Liver (tissue), 9 donors: ENCODE data around the gene PRRG1. TPM values are rescaled to one million over a fixed set of nuclear protein-coding genes. Genes with fewer than 3 reads are reported as not detected.

Experiments
- DNase-seq: peaks from one replicate; pipeline ENCODE4 v3.0.0-alpha.2; 2017; ENCODE audit warnings: low spot score
- H3K27ac ChIP-seq, 2 donors: one replicate each; pipeline ENCODE4 v1.7.0; 2013; ENCODE audit warnings: inconsistent platforms in 2 of 2, low read length in 2 of 2, control low read depth in 1 of 2, low read depth in 1 of 2, mild to moderate bottlenecking in 1 of 2
- H3K27me3 ChIP-seq, 4 donors: one replicate each; pipeline versions ENCODE4 v1.6.1 to v1.7.0; 2013; ENCODE audit warnings: low read length in 3 of 4, inconsistent platforms in 1 of 4, mild to moderate bottlenecking in 1 of 4, moderate library complexity in 1 of 4; ENCODE audit not compliant: control insufficient read depth in 4 of 4, insufficient read depth in 4 of 4
- H3K36me3 ChIP-seq, 4 donors: one replicate each; pipeline versions ENCODE4 v1.6.1 to v1.7.0; 2013; ENCODE audit warnings: low read length in 3 of 4, mild to moderate bottlenecking in 3 of 4, low read depth in 1 of 4, moderate library complexity in 1 of 4; ENCODE audit not compliant: control insufficient read depth in 4 of 4, insufficient read depth in 3 of 4
- H3K4me1 ChIP-seq, 4 donors: one replicate each; pipeline versions ENCODE4 v1.6.1 to v1.7.0; 2013; ENCODE audit warnings: low read length in 3 of 4, mild to moderate bottlenecking in 3 of 4, moderate library complexity in 1 of 4; ENCODE audit not compliant: control insufficient read depth in 4 of 4, insufficient read depth in 4 of 4
- H3K4me3 ChIP-seq, 3 donors: one replicate each; pipeline versions ENCODE4 v1.6.1 to v1.7.0; 2013; ENCODE audit warnings: low read length in 3 of 3, control low read depth in 1 of 3, low read depth in 1 of 3, mild to moderate bottlenecking in 1 of 3
- H3K9ac ChIP-seq, 2 donors: one replicate each; pipeline ENCODE4 v1.7.0; 2013; ENCODE audit warnings: low read length in 2 of 2, mild to moderate bottlenecking in 2 of 2, moderate library complexity in 2 of 2, control low read depth in 1 of 2, low read depth in 1 of 2
- H3K9me3 ChIP-seq, 4 donors: one replicate each; pipeline versions ENCODE4 v1.6.1 to v1.7.0; 2013; ENCODE audit warnings: low read length in 3 of 4; ENCODE audit not compliant: control insufficient read depth in 4 of 4
- EGR1 ChIP-seq, 2 donors: IDR thresholded peaks; 2 replicates each; pipeline ENCODE4 v1.6.1; 2016 to 2018; ENCODE audit warnings: antibody characterized with exemption in 2 of 2, low read depth in 2 of 2
- FOXA1 ChIP-seq: IDR thresholded peaks from 2 replicates; pipeline ENCODE4 v1.6.1; 2016; ENCODE audit warnings: antibody characterized with exemption
- FOXA2 ChIP-seq: IDR thresholded peaks from 2 replicates; pipeline ENCODE4 v1.6.1; 2016; ENCODE audit warnings: antibody characterized with exemption
- GABPA ChIP-seq, 2 donors: IDR thresholded peaks in 1 of 2; conservative IDR thresholded peaks in 1 of 2; 2 replicates each; pipeline ENCODE4 v1.6.1; 2016; ENCODE audit warnings: antibody characterized with exemption in 2 of 2, mild to moderate bottlenecking in 1 of 2, moderate library complexity in 1 of 2
- HNF4A ChIP-seq, 2 donors: conservative IDR thresholded peaks; 2 replicates each; pipeline ENCODE4 v1.6.1; 2016; ENCODE audit warnings: antibody characterized with exemption in 2 of 2, mild to moderate bottlenecking in 2 of 2
- HNF4G ChIP-seq: IDR thresholded peaks from 2 replicates; pipeline ENCODE4 v1.6.1; 2016; ENCODE audit warnings: antibody characterized with exemption
- JUND ChIP-seq, 2 donors: IDR thresholded peaks; 2 replicates each; pipeline ENCODE4 v1.6.1; 2016; ENCODE audit warnings: antibody characterized with exemption in 2 of 2
- NR2F2 ChIP-seq: IDR thresholded peaks from 2 replicates; pipeline ENCODE4 v1.6.1; 2016; ENCODE audit warnings: antibody characterized with exemption
- RAD21 ChIP-seq, 2 donors: IDR thresholded peaks; 2 replicates each; pipeline ENCODE4 v1.6.1; 2016; ENCODE audit warnings: antibody characterized with exemption in 2 of 2, mild to moderate bottlenecking in 2 of 2
- RXRA ChIP-seq, 2 donors: IDR thresholded peaks; 2 replicates each; pipeline ENCODE4 v1.6.1; 2017 to 2018; ENCODE audit warnings: antibody characterized with exemption in 2 of 2, mild to moderate bottlenecking in 1 of 2
- SP1 ChIP-seq: IDR thresholded peaks from 2 replicates; pipeline ENCODE4 v1.6.1; 2018; ENCODE audit warnings: antibody characterized with exemption, mild to moderate bottlenecking
- TAF1 ChIP-seq: conservative IDR thresholded peaks from 2 replicates; pipeline ENCODE4 v1.6.1; 2016; ENCODE audit warnings: antibody characterized with exemption, mild to moderate bottlenecking
- YY1 ChIP-seq: IDR thresholded peaks from 2 replicates; pipeline ENCODE4 v1.6.1; 2016; ENCODE audit warnings: antibody characterized with exemption, mild to moderate bottlenecking
- WGBS: extraction: QIAGEN DNeasy Blood & Tissue Kit; methylation state at CpG from one replicate; pipeline ENCODE4 v1.1.7; 2013; 5-methylcytosine and 5-hydroxymethylcytosine counted together
- polyA plus RNA-seq, 2 donors: library from polyadenylated mRNA; stranded (reverse) in 1 of 2; unstranded in 1 of 2; fragments of 200-250 nt in 1 of 2; fragments of >200 nt in 1 of 2; fragmentation: Nextera tagmentation in 1 of 2; extraction: Ambion mirVana in 1 of 2; gene quantifications; one replicate each; pipeline versions ENCODE4 v1.2.1 to v1.2.3, GENCODE V29; 2013 to 2015
- total RNA-seq, 2 donors: library from RNA; depleted of rRNA; stranded (reverse); fragments of >200 nt; gene quantifications; one replicate each; pipeline ENCODE4 v1.2.3, GENCODE V29; 2014
- TF ChIP-seq, protein P1 (sequence below): IDR thresholded peaks from 2 replicates; pipeline ENCODE4 v1.6.1; 2016; ENCODE audit warnings: antibody characterized with exemption
- TF ChIP-seq, protein P2 (sequence below): fragments of 150-350 bp; IDR thresholded peaks from 2 replicates; pipeline ENCODE4 v1.5.1; 2017; ENCODE audit warnings: improper control_type of control experiment, low read depth, low read length; ENCODE audit not compliant: missing input control
- TF ChIP-seq, protein P3 (sequence below): IDR thresholded peaks from 2 replicates; pipeline ENCODE4 v1.6.1; 2016; ENCODE audit warnings: antibody characterized with exemption
- TF ChIP-seq, protein P4 (sequence below): IDR thresholded peaks from 2 replicates; pipeline ENCODE4 v1.6.1; 2016; ENCODE audit warnings: antibody characterized with exemption
- TF ChIP-seq, protein P5 (sequence below): IDR thresholded peaks from 2 replicates; pipeline ENCODE4 v1.6.1; 2016; ENCODE audit warnings: antibody characterized with exemption, mild to moderate bottlenecking
- donor health status: healthy.
- donor health status: healthy.
- donor health status: healthy.
- donor health status: healthy.
- donor health status: healthy.

The PRRG1 gene
- total and polyA plus RNA-seq, 4 donors = 1.2 to 6.6 (median 1.8) TPM

DNA sequence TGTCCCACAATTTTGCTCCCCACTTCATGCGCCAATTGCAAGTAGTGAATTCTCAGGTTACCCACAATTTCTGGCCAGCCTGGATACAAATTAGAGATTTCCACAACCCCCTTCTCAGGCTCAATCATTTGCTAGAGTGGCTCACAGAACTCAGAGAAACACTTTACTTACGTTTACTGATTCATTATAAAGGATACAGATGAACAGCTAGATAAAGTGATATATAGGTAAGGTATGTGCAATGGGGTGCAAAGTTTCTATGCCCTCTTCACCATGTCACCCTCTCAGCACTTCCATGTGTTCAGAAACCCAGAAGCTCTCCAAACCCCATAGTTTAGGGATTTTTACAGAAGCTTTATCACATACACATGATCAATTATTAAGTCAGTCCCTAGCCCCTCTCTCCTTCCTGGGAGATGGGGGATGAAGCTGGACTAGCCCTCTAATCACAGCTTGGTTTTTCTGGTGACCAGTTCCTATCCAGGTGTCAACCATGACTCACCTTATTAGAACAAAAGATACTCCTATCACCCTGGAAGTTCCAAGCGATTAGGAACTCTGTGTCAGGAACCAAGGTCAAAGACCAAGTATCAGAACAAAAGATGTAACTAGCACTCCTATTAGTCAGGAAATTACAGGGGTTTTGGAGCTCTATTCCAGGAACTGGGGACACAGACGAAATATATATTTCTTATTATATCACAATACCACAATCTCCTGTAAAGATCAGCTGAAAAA is 33.5 kb upstream of the PRRG1 start (continued):
- no peak for TF ChIP-seq FOXA2

DNA sequence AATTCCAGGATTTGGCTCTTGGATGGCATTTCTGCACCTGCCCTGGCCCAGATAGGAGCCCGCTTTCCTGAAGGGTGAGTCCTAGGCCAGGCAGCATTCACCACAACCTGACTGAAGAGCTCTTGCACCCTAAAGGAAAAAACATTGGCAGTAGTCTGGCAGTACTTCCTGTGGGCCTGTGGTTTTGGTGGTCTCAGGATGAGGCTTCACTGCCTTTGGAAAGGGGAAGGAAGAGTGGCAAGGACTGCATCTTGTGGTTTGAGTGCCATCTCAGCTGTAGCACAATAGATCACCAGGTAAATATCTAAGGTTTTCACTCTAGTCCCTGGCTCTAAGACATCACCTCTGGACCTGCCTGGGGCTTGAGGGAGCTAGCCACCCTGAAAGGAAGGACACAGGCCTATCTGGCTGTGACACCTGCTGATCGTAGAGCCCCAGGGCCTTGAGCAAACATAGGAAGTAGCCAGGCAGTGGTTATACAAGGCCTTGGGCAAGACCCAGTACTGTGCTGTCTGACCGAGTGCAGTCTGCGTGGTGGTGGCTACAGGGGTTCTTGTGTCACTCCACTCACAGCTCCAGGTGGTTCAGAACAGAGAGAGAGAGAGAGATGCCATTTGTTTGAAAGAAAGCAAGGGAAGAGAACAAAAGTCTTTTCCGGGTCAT is 28.5 kb upstream of the PRRG1 start:
- H3K4me3 ChIP-seq = no peak overlapping the region

More for the DNA sequence above, 28.5 kb upstream of the PRRG1 start:
- Histone ChIP-seq H3K27me3 (no peaks in the 10 kb centered on the region), H3K4me1 (no peaks in the 10 kb centered on the region), H3K9me3 (no peaks in the 10 kb centered on the region), H3K36me3 (no peaks in the 10 kb centered on the region), H3K27ac (no peak overlapping the region), H3K9ac (no peak overlapping the region)
- no peak for DNase-seq
- TF ChIP-seq HNF4A (conservative IDR thresholded peaks at IDR 0.05) = no peak
- TF ChIP-seq RXRA (IDR thresholded peaks at IDR 0.05) = no peak
- TF ChIP-seq, protein P1, sequence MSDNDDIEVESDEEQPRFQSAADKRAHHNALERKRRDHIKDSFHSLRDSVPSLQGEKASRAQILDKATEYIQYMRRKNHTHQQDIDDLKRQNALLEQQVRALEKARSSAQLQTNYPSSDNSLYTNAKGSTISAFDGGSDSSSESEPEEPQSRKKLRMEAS = no peak
- no peak for TF ChIP-seq FOXA2
- TF ChIP-seq GABPA (IDR thresholded peaks at IDR 0.05 in 1 of 2, conservative IDR thresholded peaks at IDR 0.05 in 1 of 2) = no peak
- TF ChIP-seq JUND (IDR thresholded peaks at IDR 0.05) = no peak
- TF ChIP-seq FOXA1 = no peak
- TF ChIP-seq, protein P2, sequence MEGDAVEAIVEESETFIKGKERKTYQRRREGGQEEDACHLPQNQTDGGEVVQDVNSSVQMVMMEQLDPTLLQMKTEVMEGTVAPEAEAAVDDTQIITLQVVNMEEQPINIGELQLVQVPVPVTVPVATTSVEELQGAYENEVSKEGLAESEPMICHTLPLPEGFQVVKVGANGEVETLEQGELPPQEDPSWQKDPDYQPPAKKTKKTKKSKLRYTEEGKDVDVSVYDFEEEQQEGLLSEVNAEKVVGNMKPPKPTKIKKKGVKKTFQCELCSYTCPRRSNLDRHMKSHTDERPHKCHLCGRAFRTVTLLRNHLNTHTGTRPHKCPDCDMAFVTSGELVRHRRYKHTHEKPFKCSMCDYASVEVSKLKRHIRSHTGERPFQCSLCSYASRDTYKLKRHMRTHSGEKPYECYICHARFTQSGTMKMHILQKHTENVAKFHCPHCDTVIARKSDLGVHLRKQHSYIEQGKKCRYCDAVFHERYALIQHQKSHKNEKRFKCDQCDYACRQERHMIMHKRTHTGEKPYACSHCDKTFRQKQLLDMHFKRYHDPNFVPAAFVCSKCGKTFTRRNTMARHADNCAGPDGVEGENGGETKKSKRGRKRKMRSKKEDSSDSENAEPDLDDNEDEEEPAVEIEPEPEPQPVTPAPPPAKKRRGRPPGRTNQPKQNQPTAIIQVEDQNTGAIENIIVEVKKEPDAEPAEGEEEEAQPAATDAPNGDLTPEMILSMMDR = no peak
- TF ChIP-seq TAF1 = no peak
- no peak for TF ChIP-seq RAD21 (IDR thresholded peaks at IDR 0.05)
- no peak for TF ChIP-seq NR2F2
- TF ChIP-seq, protein P3, sequence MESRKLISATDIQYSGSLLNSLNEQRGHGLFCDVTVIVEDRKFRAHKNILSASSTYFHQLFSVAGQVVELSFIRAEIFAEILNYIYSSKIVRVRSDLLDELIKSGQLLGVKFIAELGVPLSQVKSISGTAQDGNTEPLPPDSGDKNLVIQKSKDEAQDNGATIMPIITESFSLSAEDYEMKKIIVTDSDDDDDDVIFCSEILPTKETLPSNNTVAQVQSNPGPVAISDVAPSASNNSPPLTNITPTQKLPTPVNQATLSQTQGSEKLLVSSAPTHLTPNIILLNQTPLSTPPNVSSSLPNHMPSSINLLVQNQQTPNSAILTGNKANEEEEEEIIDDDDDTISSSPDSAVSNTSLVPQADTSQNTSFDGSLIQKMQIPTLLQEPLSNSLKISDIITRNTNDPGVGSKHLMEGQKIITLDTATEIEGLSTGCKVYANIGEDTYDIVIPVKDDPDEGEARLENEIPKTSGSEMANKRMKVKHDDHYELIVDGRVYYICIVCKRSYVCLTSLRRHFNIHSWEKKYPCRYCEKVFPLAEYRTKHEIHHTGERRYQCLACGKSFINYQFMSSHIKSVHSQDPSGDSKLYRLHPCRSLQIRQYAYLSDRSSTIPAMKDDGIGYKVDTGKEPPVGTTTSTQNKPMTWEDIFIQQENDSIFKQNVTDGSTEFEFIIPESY = no peak
- TF ChIP-seq EGR1 (IDR thresholded peaks at IDR 0.05; ENCODE audit: low read depth in 2 of 2) = no peak
- TF ChIP-seq YY1 = no peak
- TF ChIP-seq, protein P4, sequence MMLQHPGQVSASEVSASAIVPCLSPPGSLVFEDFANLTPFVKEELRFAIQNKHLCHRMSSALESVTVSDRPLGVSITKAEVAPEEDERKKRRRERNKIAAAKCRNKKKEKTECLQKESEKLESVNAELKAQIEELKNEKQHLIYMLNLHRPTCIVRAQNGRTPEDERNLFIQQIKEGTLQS = no peak
- TF ChIP-seq HNF4G = no peak
- TF ChIP-seq, protein P5, sequence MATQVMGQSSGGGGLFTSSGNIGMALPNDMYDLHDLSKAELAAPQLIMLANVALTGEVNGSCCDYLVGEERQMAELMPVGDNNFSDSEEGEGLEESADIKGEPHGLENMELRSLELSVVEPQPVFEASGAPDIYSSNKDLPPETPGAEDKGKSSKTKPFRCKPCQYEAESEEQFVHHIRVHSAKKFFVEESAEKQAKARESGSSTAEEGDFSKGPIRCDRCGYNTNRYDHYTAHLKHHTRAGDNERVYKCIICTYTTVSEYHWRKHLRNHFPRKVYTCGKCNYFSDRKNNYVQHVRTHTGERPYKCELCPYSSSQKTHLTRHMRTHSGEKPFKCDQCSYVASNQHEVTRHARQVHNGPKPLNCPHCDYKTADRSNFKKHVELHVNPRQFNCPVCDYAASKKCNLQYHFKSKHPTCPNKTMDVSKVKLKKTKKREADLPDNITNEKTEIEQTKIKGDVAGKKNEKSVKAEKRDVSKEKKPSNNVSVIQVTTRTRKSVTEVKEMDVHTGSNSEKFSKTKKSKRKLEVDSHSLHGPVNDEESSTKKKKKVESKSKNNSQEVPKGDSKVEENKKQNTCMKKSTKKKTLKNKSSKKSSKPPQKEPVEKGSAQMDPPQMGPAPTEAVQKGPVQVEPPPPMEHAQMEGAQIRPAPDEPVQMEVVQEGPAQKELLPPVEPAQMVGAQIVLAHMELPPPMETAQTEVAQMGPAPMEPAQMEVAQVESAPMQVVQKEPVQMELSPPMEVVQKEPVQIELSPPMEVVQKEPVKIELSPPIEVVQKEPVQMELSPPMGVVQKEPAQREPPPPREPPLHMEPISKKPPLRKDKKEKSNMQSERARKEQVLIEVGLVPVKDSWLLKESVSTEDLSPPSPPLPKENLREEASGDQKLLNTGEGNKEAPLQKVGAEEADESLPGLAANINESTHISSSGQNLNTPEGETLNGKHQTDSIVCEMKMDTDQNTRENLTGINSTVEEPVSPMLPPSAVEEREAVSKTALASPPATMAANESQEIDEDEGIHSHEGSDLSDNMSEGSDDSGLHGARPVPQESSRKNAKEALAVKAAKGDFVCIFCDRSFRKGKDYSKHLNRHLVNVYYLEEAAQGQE = no peak
- TF ChIP-seq SP1 = no peak
- 72% methylated on average over 5 of the region's 5 CpGs for WGBS
